Type B pancreatic cell (in vitro differentiated cells): ENCODE results near the gene FOXK1. TPM values are rescaled to one million over a fixed set of nuclear protein-coding genes. Genes with fewer than 3 reads are reported as not detected.
A peak's percentile ranks its signal among the peaks of the same experiment; 100 is the strongest.

Source experiments
- DNase-seq: peaks from one replicate; pipeline ENCODE4 v3.0.0; 2021; ENCODE audit warnings: mixed read lengths; ENCODE audit not compliant: unreplicated experiment; ENCODE audit errors: extremely low spot score
- H3K27ac Mint-ChIP-seq: 2 replicates; pipeline ENCODE4 v1.8.0; 2021; ENCODE audit warnings: mild to moderate bottlenecking, mixed read lengths
- H3K27me3 Mint-ChIP-seq: 2 replicates; pipeline ENCODE4 v1.8.0; 2021; ENCODE audit warnings: mixed read lengths
- H3K36me3 Mint-ChIP-seq: 2 replicates; pipeline ENCODE4 v1.8.0; 2021; ENCODE audit warnings: mixed read lengths
- H3K4me1 Mint-ChIP-seq: one replicate; pipeline ENCODE4 v1.8.0; 2021; ENCODE audit warnings: mixed read lengths; ENCODE audit not compliant: unreplicated experiment
- H3K4me3 Mint-ChIP-seq: 2 replicates; pipeline ENCODE4 v1.8.0; 2021; ENCODE audit warnings: mild to moderate bottlenecking, mixed read lengths
- H3K9me3 Mint-ChIP-seq: 2 replicates; pipeline ENCODE4 v1.8.0; 2021; ENCODE audit warnings: mixed read lengths
- total RNA-seq: library from RNA; stranded (reverse); gene quantifications from 2 replicates; pipeline ENCODE4 v1.2.1, GENCODE V29; 2021; ENCODE audit warnings: low replicate concordance
- TF ChIP-seq, protein P1 (sequence below): fragments of 200-600 bp; sonication (generic); conservative IDR thresholded peaks from 2 replicates; pipeline ENCODE4 v1.5.0; 2021; ENCODE audit warnings: antibody characterized with exemption, mild to moderate bottlenecking

The FOXK1 gene
- total RNA-seq, 1 donor from 2014 or later: 55.1 TPM

GRCh38 chr7:4758111-4758510, 76.0 kb downstream of the FOXK1 start:
- TF ChIP-seq, protein P1, sequence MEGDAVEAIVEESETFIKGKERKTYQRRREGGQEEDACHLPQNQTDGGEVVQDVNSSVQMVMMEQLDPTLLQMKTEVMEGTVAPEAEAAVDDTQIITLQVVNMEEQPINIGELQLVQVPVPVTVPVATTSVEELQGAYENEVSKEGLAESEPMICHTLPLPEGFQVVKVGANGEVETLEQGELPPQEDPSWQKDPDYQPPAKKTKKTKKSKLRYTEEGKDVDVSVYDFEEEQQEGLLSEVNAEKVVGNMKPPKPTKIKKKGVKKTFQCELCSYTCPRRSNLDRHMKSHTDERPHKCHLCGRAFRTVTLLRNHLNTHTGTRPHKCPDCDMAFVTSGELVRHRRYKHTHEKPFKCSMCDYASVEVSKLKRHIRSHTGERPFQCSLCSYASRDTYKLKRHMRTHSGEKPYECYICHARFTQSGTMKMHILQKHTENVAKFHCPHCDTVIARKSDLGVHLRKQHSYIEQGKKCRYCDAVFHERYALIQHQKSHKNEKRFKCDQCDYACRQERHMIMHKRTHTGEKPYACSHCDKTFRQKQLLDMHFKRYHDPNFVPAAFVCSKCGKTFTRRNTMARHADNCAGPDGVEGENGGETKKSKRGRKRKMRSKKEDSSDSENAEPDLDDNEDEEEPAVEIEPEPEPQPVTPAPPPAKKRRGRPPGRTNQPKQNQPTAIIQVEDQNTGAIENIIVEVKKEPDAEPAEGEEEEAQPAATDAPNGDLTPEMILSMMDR: no peak

GRCh38 chr7:4758791-4759190, 76.7 kb downstream of the FOXK1 start:
- Mint-ChIP-seq H3K4me3 (no peak overlapping the region), H3K4me1 (no peaks in the 10 kb centered on the region), H3K27ac (no peak overlapping the region), H3K9me3 (no peaks in the 10 kb centered on the region), H3K27me3 (no peaks in the 10 kb centered on the region), H3K36me3 (peaks cover 15% of the 10 kb centered on the region)
- TF ChIP-seq, protein P1: no peak
- DNase-seq: no peak

More at GRCh38 chr7:4758111-4758510, 76.0 kb downstream of the FOXK1 start:
- Mint-ChIP-seq H3K36me3 (peaks cover 15% of the 10 kb centered on the region), H3K4me3 (no peak overlapping the region), H3K9me3 (no peaks in the 10 kb centered on the region), H3K27ac (no peak overlapping the region), H3K27me3 (no peaks in the 10 kb centered on the region), H3K4me1 (no peaks in the 10 kb centered on the region)
- no peak for DNase-seq

DNA sequence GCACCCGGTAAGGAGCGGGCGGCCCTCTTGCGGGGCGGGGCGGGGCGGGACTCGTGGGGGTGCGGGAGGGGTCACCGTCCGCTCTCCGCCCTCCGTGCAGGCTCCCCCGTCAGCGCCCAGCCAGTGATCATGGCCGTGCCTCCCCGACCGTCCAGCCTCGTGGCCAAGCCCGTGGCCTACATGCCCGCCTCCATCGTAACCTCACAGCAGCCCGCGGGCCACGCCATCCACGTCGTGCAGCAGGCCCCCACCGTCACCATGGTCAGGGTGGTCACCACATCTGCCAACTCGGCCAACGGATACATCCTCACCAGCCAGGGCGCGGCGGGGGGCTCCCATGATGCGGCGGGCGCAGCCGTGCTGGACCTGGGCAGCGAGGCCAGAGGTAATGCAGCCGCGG, 77.1 kb downstream of the FOXK1 start:
- Mint-ChIP-seq H3K4me3 (no peak overlapping the region), H3K27me3 (no peaks in the 10 kb centered on the region), H3K4me1 (no peaks in the 10 kb centered on the region), H3K27ac (no peak overlapping the region), H3K36me3 (peaks cover 15% of the 10 kb centered on the region), H3K9me3 (no peaks in the 10 kb centered on the region)
- DNase-seq: no peak
- TF ChIP-seq, protein P1: no peak

DNA sequence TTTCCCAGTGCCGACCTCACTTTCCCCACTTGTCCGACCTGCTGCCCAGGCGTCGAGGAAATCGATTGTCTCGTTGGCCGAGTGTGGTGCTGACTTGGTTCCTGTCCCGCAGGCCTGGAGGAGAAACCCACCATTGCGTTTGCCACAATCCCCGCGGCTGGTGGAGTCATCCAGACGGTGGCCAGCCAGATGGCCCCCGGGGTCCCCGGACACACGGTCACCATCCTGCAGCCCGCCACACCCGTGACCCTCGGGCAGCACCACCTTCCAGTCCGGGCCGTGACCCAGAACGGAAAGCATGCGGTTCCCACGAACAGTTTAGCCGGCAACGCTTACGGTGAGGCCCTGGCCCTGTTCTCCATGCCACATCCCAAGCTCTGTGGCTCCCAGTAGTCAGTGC, 78.9 kb downstream of the FOXK1 start:
- H3K27me3 Mint-ChIP-seq: no peaks in the 10 kb centered on the region
- no peak overlapping the region for H3K27ac Mint-ChIP-seq
- TF ChIP-seq, protein P1: no peak
- DNase-seq: no peak
- no peaks in the 10 kb centered on the region for H3K9me3 Mint-ChIP-seq
- H3K36me3 Mint-ChIP-seq: peaks cover 15% of the 10 kb centered on the region
- no peak overlapping the region for H3K4me3 Mint-ChIP-seq
- H3K4me1 Mint-ChIP-seq: no peaks in the 10 kb centered on the region

- Mint-ChIP-seq H3K36me3 (peaks cover 15% of the 10 kb centered on the region), H3K9me3 (no peaks in the 10 kb centered on the region), H3K4me1 (no peaks in the 10 kb centered on the region), H3K27ac (peak overlapping the region; percentile 43), H3K27me3 (no peaks in the 10 kb centered on the region), H3K4me3 (no peak overlapping the region)
- TF ChIP-seq, protein P1: no peak
- no peak for DNase-seq
Observed at GRCh38 chr7:4762121-4763055, 80.3 kb downstream of the FOXK1 start.
